Measurements from ENCODE around the gene ZNRD2.

Gene ZNRD2

GRCh38 chr11:65573391-65574079, 3.3 kb downstream of the ZNRD2 start:
- H3K9me3 ChIP-seq (ENCODE audit: control insufficient read depth, insufficient read depth, low read depth, low read length) = no peaks in the 10 kb centered on the region
- POLR2A ChIA-PET = interaction anchor here (0.9 to 4.2 kb wide), 9 partner anchors 10 to 151 kb away, joined by 3 to 39 read pairs (median 4); partner anchors contain the start of genes MALAT1, NEAT1 and PCNX3
- peak overlapping the region; percentile 57 for H3K27ac ChIP-seq (ENCODE audit: extremely low read depth, low read depth, low read length)
- peak; percentile 13; the same call in 1 of the 2 replicates for TF ChIP-seq GLIS2 (tag by site-specific recombination; IDR thresholded peaks at IDR 0.05)
- TF ChIP-seq REST (tag by site-specific recombination; IDR thresholded peaks at IDR 0.05) = peak; percentile 58; the same call in 1 of the 2 replicates
- TF ChIP-seq ZNF214 (tag by site-specific recombination; IDR thresholded peaks at IDR 0.05; ENCODE audit: borderline replicate concordance) = no peak
- peak; percentile 42; the same call in 1 of the 2 replicates for TF ChIP-seq ZFP69B (tag by site-specific recombination; IDR thresholded peaks at IDR 0.05)
- no peak for TF ChIP-seq BCL11B (tag by site-specific recombination; IDR thresholded peaks at IDR 0.05; ENCODE audit: low read depth)
- TF ChIP-seq ZBTB8A (tag by site-specific recombination; IDR thresholded peaks at IDR 0.05) = 0 out of 2 replicates have a peak, but pooled peaks have one; percentile 43
- TF ChIP-seq ZBTB17 (tag by site-specific recombination; IDR thresholded peaks at IDR 0.05) = peak; percentile 56; the same call in 1 of the 2 replicates
- TF ChIP-seq HIC1 (tag by site-specific recombination; IDR thresholded peaks at IDR 0.05) = peak; percentile 62
- peak overlapping the region; percentile 60 for H3K4me3 ChIP-seq (ENCODE audit: low read depth, low read length)
- H3K36me3 ChIP-seq (ENCODE audit: control insufficient read depth in 2 of 2, insufficient read depth in 1 of 2, low read length in 2 of 2) = peaks cover 0 to 13% of the 10 kb centered on the region in 2 experiments; a peak in 1 of 3 replicates
- CTCF ChIA-PET = interaction anchor here (0.6 to 5.6 kb wide), 14 partner anchors 9 to 436 kb away, joined by 3 to 133 read pairs (median 6); partner anchors contain the start of gene LTBP3
- H3K4me1 ChIP-seq (ENCODE audit: control insufficient read depth, insufficient read depth, low read length) = peaks cover 17% of the 10 kb centered on the region; the same call in 1 of the 2 replicates

GRCh38 chr11:65574109-65574810, 4.0 kb downstream of the ZNRD2 start:
- Histone ChIP-seq H3K27ac (ENCODE audit: extremely low read depth, low read depth, low read length) (peak overlapping the region; percentile 57), H3K4me3 (ENCODE audit: low read depth, low read length) (peak overlapping the region; percentile 39), H3K36me3 (ENCODE audit: control insufficient read depth in 2 of 2, insufficient read depth in 1 of 2, low read length in 2 of 2) (peaks cover 0 to 10% of the 10 kb centered on the region in 2 experiments; a peak in 1 of 3 replicates), H3K9me3 (ENCODE audit: control insufficient read depth, insufficient read depth, low read depth, low read length) (no peaks in the 10 kb centered on the region), H3K4me1 (ENCODE audit: control insufficient read depth, insufficient read depth, low read length) (peaks cover 17% of the 10 kb centered on the region; the same call in 1 of the 2 replicates)
- CTCF ChIA-PET = interaction anchor here (1.2 to 5.6 kb wide), 6 partner anchors 13 to 41 kb away, joined by 4 to 133 read pairs (median 10); no protein-coding TSS in a partner anchor
- POLR2A ChIA-PET = interaction anchor here (1.1 kb wide), 1 partner anchor 19 kb away, joined by 3 read pairs; no protein-coding TSS in a partner anchor
- peak; percentile 22; the same call in 1 of the 2 replicates for TF ChIP-seq GLIS1 (tag by site-specific recombination; IDR thresholded peaks at IDR 0.05)
- no peak for TF ChIP-seq ZFP37 (tag by site-specific recombination; IDR thresholded peaks at IDR 0.05)
- TF ChIP-seq SP3 (tag by site-specific recombination; IDR thresholded peaks at IDR 0.05) = peak; percentile 74
- TF ChIP-seq ZSCAN30 (tag by site-specific recombination; IDR thresholded peaks at IDR 0.05) = 0 out of 2 replicates have a peak, but pooled peaks have one; percentile 19
- no peak for TF ChIP-seq TSHZ1 (tag by site-specific recombination; IDR thresholded peaks at IDR 0.05; ENCODE audit: borderline replicate concordance)
- TF ChIP-seq ZNF335 (tag by site-specific recombination; conservative IDR thresholded peaks at IDR 0.05) = peak; percentile 69
- peak; percentile 37 for TF ChIP-seq ZBTB26 (tag by site-specific recombination; optimal IDR thresholded peaks at IDR 0.05)
- TF ChIP-seq CTCF (tag by site-specific recombination; IDR thresholded peaks at IDR 0.05) = peak; percentile 45; the same call in 1 of the 2 replicates
- TF ChIP-seq ZNF23 (tag by site-specific recombination; IDR thresholded peaks at IDR 0.05; ENCODE audit: borderline replicate concordance) = no peak
- TF ChIP-seq SP2 (tag by site-specific recombination; IDR thresholded peaks at IDR 0.05) = peak; percentile 85
- TF ChIP-seq ZNF221 (tag by site-specific recombination; IDR thresholded peaks at IDR 0.05; ENCODE audit: borderline replicate concordance) = no peak
